Measurements from ENCODE around the gene ARSB.

Gene ARSB

GRCh38 chr5:78920604-78921003, 64.5 kb downstream of the ARSB start:
- TF ChIP-seq POLR2AphosphoS5 (IDR thresholded peaks at IDR 0.05; ENCODE audit: low read depth, low read length) = no peak
- no peak for TF ChIP-seq REST (IDR thresholded peaks at IDR 0.05; ENCODE audit: insufficient read depth in 1 of 2, low read depth in 2 of 2, low read length in 2 of 2)
- TF ChIP-seq TAF1 (IDR thresholded peaks at IDR 0.05; ENCODE audit: borderline replicate concordance, insufficient read depth, low read length) = no peak
- no peak for TF ChIP-seq SIN3A (IDR thresholded peaks at IDR 0.05; ENCODE audit: borderline replicate concordance, insufficient read depth, low read length)
- TF ChIP-seq FOXP2 (optimal IDR thresholded peaks at IDR 0.05; ENCODE audit: borderline replicate concordance, extremely low read depth, extremely low read length, insufficient read depth) = no peak

GRCh38 chr5:78919796-78920195, 65.3 kb downstream of the ARSB start:
- no peak for TF ChIP-seq TAF1 (IDR thresholded peaks at IDR 0.05; ENCODE audit: borderline replicate concordance, insufficient read depth, low read length)
- TF ChIP-seq SIN3A (IDR thresholded peaks at IDR 0.05; ENCODE audit: borderline replicate concordance, insufficient read depth, low read length) = no peak
- TF ChIP-seq POLR2AphosphoS5 (IDR thresholded peaks at IDR 0.05; ENCODE audit: low read depth, low read length) = no peak
- TF ChIP-seq REST (IDR thresholded peaks at IDR 0.05; ENCODE audit: insufficient read depth in 1 of 2, low read depth in 2 of 2, low read length in 2 of 2) = no peak
- no peak for TF ChIP-seq FOXP2 (optimal IDR thresholded peaks at IDR 0.05; ENCODE audit: borderline replicate concordance, extremely low read depth, extremely low read length, insufficient read depth)

DNA sequence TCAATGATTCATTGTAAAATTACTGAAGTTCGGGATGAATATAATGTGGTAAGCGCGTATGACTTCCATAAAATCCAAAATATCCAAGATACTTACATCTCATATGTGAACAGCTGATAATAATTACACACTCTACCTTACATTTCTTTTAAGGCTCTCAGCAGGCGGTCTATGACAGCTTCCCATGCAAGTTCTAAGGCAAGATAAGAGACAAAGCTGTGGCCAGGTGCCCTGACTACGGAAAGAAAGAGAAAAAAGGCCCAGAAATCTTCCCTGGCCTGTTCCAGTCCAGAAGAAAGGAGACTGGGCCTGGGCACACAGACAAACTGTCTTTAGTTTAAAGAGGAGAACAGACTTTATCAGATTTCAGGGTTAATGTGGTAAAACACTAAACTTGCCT, 69.1 kb downstream of the ARSB start:
- TF ChIP-seq POLR2AphosphoS5 (IDR thresholded peaks at IDR 0.05; ENCODE audit: low read depth, low read length) (no peak), SIN3A (IDR thresholded peaks at IDR 0.05; ENCODE audit: borderline replicate concordance, insufficient read depth, low read length) (no peak), REST (IDR thresholded peaks at IDR 0.05; ENCODE audit: insufficient read depth in 1 of 2, low read depth in 2 of 2, low read length in 2 of 2) (no peak), FOXP2 (optimal IDR thresholded peaks at IDR 0.05; ENCODE audit: borderline replicate concordance, extremely low read depth, extremely low read length, insufficient read depth) (no peak), TAF1 (IDR thresholded peaks at IDR 0.05; ENCODE audit: borderline replicate concordance, insufficient read depth, low read length) (no peak)

GRCh38 chr5:78915170-78915569, 69.9 kb downstream of the ARSB start:
- TF ChIP-seq SIN3A (IDR thresholded peaks at IDR 0.05; ENCODE audit: borderline replicate concordance, insufficient read depth, low read length) (no peak), POLR2AphosphoS5 (IDR thresholded peaks at IDR 0.05; ENCODE audit: low read depth, low read length) (no peak), REST (IDR thresholded peaks at IDR 0.05; ENCODE audit: insufficient read depth in 1 of 2, low read depth in 2 of 2, low read length in 2 of 2) (no peak), FOXP2 (optimal IDR thresholded peaks at IDR 0.05; ENCODE audit: borderline replicate concordance, extremely low read depth, extremely low read length, insufficient read depth) (no peak), TAF1 (IDR thresholded peaks at IDR 0.05; ENCODE audit: borderline replicate concordance, insufficient read depth, low read length) (no peak)

DNA sequence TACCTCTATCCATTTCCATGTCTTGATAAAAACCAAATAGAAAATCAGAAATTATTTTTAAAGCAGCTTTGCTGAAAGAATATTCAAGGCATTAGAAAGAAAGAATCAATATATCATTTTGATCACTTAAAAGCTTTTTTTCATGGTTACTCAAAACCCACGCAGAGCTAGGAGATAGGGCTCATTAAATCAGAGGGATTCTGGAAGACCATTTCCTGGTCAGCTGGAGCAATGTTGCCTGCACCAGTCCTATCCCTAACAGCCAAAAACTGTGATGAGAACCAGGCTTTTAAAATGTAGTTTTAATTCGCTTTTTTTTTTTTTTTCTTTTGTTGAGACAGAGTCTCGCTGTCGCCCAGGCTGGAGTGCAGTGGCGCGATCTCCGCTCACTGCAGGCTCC, 72.3 kb downstream of the ARSB start:
- no peak for TF ChIP-seq SIN3A (IDR thresholded peaks at IDR 0.05; ENCODE audit: borderline replicate concordance, insufficient read depth, low read length)
- TF ChIP-seq FOXP2 (optimal IDR thresholded peaks at IDR 0.05; ENCODE audit: borderline replicate concordance, extremely low read depth, extremely low read length, insufficient read depth) = no peak
- TF ChIP-seq REST (IDR thresholded peaks at IDR 0.05; ENCODE audit: insufficient read depth in 1 of 2, low read depth in 2 of 2, low read length in 2 of 2) = no peak
- TF ChIP-seq TAF1 (IDR thresholded peaks at IDR 0.05; ENCODE audit: borderline replicate concordance, insufficient read depth, low read length) = no peak
- no peak for TF ChIP-seq POLR2AphosphoS5 (IDR thresholded peaks at IDR 0.05; ENCODE audit: low read depth, low read length)

Data from PFSK-1 (cell line).